ENCODE measurements around the gene ZNF521.
"Not testable (repeated sequence)": the region's sequence is repeated elsewhere in the genome, so short reads cannot be mapped to it uniquely, and the experiment has no call there.

Gene ZNF521

DNA sequence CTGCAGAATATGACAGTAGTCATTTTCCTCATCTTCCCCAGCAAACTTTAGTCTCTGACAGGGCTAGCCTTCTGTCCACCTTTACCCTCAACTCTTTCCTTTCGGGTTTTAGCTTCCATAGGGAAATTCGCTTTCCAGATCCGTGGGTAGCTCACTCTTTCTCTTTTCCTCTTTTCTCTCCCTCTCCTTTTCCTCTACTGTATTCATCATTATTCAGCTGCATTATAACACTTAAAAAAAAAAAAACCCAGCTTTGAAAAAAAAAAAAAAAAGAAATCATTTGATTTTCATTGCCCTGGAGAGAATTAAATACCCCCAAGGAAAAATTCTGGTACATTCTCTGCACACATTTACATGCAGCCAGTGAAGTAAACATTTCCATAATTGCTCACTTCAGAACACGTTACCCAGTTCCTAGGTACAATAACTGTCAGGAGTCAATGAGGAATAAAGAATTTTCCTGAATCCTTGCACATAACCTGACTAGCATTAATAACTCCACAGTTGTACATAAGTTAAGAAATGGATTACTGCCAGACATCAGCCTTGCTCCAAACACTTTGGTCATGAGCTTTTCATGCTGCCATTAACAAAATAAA, 63.5 kb downstream of the ZNF521 start:
- DNase-seq, result no peak

DNA sequence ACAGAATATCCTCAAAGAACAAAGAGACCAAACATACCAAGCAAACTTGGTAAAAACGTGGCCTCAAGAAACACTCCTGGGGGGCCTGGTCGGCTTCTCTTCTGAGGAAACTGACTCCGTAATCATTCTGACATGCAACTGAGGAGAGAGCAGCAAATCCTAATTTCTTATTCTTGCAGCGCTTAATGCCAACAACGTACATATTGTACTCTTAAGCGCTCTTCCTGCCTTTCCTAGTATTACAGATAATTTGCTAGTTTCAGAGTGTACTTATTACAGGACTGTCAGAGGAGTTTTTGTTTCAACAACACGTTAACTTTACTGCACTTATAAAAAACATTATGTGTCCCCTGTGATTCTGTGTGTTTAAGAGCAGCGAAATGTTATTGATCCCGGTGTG, 64.9 kb downstream of the ZNF521 start:
- DNase-seq, result no peak

DNA sequence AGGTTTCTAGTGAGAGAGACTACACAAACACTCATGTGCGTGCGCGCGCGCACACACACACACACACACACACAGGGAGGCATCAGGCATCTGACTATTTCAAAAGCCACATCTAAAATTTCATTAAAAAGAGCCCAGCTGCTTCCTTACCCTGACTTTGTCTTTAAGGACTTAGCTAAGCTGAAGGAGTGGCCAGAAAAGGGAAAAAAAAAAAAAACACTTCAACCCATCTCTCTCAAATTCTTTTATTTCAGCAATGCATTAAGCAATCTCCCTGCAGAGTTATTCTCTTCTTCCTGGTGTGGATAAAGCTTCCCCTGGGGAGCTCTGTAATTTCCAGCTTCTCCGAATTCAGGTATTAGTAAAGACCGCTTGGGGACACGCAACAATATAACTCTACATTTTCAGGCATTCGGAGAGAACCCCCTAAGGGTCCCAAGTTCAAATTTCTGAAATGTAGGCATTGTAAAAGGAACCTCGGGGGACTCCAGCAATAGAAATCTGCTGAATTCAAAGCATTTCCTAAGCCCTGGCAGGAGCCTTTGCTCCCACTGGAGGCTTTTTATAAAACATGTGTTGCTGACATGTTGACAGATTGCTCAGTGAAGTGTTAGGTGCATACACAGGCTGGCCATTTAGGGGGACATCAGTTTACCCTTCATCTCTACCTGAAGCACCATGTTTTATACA, 67.0 kb downstream of the ZNF521 start:
- DNase-seq, result no peak

DNA sequence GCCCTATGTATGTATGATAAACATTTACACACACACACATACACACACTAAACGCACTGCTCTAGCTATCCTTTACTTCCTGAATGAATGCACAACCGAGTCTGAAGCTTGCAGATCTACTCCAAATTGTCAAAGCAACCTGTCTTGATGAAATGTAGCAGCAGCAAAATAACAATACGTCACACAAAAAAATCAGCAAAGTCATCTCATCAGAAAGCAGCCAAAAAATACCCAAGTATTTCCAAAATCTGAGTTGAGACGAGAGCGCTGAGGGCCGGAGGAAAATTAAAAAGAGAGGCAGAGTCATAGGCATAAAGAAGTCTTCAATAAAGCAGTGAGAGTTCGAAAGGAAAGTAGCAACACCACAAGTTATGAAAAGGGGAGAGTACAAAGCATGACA, 67.7 kb downstream of the ZNF521 start:
- no peak for DNase-seq

DNA sequence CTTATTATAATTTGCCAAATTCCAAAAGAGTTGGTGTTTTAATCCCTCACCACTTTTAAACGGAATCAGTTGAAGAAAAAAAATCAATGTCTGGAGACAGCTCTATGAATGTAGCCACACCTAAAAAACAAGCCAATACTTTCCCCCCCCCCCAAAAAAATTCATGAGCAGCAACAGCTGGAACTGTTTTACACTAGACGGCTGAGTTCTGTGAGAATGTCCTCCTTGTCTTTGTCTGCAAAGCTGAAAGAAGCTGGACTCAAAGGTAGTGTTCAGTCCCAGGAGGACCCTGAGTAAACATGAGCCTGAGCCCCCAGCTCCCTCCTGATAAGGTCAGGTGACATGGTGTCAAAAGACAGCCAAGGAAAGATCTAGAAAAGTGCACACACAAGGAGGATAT, 68.2 kb downstream of the ZNF521 start:
- no peak for DNase-seq

DNA sequence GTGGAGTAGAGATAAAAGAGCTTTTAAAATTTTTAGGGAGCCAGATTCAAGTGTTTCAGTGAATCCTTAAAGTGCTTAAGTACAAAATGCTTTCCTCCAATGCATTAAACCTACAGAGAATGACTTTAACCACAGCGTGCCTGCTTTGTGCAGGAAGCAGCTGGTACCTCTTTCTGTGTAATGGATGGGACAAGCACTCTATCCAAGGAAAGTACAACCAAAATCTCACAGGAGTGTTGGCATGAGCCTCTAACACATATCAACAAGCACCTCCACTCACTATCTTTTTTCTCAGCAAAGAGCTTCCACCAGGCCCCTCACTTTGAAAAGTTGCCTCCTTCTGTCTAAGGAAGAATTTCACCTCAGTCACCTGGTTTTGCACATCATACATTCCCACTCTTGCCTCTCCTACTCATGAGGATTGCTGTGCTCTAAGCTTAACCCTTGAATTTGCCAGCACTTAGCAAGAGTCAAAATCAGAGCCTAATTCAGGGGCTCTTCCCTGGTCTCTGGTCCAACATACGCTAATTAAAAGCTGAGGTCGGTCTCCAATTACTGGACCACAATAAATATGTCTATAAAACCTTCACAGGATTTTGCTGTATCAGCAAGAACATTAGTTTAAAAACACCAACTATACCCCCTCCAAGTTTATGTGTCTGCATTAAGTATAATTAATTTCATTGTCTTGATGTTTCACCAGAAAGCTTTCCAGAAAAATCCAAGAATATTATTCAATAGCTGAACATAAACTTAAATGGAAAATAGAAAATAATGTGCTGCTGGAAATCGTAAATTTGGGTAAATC, 68.9 kb downstream of the ZNF521 start:
- DNase-seq, result no peak

DNA sequence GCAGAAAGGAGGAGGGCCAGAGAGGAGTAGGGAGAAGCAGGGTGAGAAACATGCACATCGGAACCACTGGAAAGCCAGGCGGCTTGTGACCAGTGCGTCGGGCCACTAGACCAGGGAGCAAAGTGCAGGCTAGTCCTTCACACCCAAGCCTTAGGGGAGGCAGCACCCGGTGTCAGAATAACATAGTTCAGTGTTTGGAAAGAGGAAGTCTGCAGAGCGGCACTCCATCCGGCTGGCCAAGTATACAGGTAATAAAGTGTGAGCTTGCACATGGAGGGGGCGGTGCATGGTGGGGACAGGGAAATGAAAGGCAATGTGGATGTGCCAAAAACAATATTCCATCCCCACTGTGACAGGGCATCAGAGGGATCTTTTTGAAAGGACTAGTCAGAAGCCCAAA, 69.7 kb downstream of the ZNF521 start:
- no peak for DNase-seq

DNA sequence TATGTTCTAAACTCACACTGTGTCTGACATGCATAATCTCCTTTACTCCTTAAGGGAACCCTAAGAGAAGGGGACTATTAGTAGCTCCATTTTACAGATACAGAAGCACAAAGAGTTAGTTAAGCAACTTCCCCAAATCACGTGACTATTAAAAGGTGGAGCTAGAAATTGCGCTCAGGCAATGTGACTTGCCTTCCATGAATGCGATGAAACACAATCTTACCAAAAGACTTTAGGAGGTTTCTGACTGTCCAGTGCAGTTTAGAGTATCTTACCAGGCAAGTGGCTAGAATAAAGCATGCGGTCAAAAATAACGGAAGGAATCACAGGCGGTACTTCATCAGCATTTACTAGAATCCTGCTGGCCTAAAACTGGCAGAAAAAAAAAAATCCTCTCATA, 70.4 kb downstream of the ZNF521 start:
- no peak for DNase-seq

DNA sequence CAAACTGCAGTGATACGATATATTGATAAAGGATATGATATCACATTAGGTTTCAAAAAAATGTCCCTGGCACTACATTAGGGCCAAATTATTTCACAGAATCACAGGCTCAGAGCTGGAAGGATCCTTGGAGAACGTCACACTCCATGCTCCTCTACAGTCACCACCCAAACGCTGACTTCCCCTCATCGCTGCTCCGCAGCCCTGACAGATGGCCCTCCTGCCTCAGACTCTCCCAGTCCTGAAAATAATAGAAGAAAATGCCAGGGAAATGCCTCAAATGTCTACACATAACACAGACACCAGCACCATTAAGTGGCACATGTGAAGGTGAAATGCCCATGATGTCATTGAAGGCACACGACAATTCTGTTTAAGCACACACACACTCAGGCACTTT, 72.0 kb downstream of the ZNF521 start:
- no peak for DNase-seq

DNA sequence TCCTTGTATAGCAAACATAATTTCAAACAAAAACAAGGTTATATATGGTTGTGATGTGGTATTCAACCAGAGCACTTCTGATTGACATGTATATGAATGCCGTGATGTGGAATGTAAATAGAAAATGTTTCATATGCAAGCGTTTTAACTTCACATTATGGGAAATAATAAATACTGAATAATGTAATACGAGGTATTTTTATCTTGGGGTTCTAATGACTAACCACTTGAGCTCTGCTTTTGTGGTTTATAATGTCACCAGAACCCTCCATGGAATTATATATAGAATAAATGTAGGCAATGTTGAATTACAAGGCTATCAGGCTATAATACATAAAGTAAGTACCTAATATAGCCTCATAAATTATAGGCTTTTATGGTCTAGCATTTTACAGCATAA, 72.4 kb downstream of the ZNF521 start:
- DNase-seq, result no peak

DNA sequence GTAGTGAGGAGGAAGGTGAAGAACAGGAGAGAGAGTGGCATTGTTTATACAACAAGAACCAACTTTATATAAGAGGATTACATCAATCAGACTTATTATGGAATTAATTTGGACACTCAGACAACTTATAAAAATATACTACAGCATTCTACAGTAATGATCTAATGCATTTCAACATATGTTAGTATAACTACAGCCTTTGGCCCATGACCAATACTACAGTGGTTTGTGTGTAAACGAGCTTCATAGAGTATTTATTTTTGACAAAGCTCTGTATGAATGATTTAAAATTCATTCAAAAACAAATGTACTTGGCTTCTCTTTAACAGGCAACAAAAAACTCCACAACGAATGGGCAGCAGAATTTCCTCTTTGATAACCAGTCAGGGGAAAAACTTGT, 72.8 kb downstream of the ZNF521 start:
- DNase-seq, result no peak

DNA sequence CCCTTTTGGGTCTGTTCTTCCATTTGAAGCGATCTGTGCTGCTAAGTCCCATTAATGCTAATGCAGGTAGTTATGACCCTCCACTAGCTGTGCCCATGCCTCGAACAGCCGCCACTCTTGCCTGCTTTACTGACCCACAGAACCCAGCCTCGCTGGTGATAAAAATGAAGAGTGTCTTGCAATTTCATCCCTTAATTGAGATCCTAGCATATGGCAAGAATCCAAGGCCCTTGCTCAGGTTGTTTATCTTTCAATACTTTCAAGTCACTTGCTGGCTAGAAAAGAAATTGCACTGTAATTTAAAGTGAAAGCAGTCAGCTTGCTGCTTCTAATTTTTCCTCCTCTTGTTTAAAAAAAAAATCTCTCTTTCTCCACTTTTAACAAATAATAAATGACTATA, 73.6 kb downstream of the ZNF521 start:
- DNase-seq, result no peak

DNA sequence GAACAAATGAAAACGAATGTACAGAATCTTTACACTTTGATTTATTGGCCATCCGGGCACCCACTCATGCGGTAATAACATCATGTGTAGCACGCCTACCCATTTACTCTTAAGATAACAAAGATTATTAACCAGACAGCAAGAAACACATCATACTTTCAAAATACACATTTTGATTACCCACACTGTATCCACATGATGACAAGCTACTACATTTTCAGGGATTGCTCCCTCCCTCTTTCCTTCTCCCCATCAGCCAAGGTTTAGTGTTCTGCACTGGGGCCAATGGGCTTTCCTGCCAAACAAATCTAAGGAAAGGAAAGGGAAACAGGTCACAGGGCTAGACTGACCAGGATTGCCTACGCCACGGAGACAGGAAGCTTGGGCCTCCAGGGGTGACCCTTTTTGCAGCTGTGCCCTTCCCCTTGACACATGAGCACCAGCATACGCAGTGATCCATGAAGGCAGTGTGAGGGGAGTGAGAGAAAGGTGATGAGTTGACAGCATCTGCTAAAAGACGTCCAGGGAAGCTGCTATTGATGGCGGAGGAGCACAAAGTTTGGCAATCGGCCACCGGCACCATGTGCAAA, 76.5 kb downstream of the ZNF521 start:
- no peak for DNase-seq

DNA sequence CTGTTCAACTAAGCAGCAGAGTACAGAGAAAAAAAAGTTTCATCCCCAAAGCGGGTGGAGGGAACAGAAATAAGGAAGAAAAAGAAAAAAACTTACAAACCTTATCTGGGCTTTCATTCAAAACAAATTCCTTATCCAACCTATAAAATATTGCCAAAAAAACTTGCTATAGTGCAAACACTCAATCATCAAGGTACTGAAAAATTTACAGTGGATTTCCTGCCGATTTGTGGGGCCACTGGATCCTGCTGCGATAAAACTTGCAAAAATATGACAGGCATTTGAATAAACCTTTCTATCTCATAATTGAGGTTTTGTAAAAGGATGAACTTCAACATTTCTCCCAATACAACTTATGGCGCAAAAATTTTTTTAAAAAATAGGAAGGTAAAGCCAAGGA, 77.0 kb downstream of the ZNF521 start:
- no peak for DNase-seq

DNA sequence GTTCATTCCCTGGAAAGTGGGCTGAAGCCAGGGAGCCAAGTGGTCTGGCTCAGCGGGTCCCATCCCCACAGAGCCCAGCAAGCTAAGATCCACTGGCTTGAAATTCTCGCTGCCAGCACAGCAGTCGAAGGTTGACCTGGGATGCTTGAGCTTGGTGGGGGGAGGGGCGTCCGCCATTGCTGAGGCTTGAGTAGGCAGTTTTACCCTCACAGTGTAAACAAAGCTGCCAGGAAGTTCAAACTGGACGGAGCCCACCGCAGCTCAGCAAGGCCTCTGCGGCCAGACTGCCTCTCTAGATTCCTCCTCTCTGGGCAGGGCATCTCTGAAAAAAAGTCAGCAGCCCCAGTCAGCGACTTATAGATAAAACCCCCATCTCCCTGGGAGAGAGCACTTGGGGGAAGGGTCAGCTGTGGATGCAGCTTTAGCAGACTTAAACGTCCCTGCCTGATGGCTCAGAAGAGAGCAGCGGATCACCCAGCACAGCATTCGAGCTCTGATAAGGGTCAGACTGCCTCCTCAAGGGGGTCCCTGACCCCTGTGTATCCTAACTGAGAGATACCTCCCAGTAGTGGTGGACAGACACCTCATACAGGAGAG, 84.9 kb downstream of the ZNF521 start:
- not testable (repeated sequence) for DNase-seq

DNA sequence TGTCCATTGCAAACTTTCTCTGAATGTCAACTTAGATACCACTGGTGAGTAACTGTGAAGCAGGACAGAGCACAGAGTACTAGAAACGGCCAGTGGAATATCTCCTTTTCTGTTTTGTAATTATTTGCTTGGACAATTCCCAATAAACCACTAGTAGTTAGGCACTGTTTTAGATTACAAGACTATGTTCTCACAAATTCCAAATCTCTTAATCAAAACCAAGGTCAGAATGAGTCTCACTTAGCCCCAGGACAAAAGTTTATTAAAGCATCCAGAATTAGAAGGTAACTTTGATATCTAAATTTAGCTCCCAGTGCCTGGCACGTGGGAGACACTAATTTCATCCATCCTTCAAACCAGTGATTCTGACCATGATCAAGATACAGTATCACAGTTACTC, 89.0 kb downstream of the ZNF521 start:
- DNase-seq, result no peak

DNA sequence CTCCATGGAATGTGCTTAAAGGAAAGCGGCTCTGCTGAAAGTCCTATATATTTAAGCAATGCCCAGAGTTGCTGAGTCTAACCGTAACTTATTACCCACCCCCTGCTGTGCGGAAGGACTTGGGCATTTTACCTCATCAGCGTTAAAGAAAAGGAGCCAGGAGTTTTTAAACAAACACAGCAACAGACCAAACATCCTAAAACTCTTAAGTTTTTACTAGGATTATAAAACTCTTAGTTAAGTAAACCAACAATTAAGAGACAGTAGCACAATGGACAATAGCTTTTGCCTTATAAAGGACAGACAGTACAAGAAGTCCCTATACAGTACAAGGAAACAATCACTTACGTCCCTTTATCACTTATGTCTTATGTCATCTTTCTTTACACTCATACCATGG, 90.2 kb downstream of the ZNF521 start:
- no peak for DNase-seq

DNA sequence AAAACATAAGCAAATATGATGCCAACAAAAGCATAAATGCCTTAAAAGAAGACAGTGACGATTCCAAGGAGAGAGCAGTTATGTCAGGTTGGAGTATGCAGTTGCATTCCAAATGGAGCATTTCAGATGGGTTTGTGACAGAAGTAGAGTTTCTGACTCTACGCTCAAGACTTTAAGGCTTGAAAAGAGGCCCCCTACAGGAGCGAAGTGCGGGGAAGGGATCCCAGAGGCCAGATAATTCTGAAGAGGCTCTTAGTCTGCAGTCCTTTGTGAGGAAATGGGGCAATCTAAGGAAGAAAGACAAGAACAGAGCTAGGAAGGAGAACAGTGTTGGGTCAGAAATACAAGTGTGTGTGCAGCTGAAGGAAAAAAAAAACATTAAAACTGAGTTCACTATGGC, 95.5 kb downstream of the ZNF521 start:
- DNase-seq, result no peak

DNA sequence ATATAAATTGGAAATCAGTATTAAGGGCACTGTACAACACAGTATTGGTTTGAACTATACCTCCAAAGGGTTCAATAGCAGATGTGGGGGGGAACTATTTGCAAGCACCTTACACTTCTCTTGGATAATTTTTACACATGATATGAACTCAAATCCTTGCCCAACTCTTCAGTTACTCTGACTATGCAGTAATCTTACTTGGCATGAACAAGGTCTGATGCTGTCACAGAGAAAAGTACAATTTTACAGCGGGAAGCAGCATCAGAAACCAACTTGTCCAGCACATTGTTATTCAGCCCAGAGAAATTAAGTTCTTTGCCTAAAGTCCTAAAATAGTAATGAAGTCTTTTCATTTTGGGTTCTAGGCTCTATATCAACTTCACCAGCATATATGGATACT, 98.2 kb downstream of the ZNF521 start:
- no peak for DNase-seq

DNA sequence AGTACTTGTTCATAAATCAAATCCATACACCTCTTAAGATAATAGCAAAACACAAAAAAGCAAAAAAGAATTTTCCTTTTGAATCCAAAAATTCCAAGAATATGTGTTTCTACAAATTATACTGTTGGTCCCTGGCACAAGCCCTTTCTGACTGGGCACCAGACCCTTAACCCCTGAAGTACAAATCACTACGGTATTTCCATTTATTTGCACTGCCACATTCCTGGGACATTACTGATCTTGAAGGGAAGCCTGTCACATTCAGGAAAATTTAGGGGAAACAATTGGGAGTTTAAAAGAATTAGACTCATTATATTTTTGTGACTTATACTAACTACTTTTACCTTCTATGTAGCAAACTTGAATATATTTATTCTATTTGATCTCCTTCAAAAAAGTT, 98.8 kb downstream of the ZNF521 start:
- DNase-seq, result no peak

DNA sequence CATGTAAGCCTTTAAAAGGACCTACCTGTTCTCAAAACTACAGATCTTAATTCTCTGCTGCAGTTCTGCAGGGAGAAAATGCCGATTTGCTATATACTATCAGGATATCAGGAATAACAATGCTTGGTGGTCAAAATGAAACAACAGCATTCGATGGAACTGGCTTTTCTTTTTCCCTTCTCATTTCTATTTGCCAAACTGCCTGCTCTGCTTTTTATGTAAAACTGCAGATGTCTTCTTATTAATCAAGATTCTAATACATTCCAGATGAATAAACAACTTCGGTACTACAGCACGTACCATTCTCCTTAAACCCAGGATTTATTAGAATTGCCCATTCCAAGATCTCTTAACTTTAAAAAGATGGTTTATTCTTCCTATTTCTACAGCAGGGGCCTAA, 100.9 kb downstream of the ZNF521 start:
- DNase-seq, result no peak

DNA sequence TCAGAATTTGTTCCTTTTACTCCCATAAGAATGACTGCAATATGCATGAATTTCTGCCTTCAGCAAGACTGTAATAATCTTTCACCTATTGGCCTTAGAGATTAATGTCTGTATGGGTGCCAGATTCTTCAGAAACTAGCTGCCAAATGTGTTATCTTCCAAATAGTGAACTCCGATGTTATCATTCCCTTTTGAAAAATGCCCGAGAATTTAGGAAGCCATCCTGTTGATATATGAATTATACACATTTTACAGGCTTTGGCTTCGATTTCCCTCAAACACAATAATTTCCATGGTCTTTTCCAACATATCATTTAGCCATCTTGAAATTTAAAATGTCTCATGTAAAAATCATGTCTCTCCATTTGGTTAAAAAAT, 101.5 kb downstream of the ZNF521 start:
- no peak for DNase-seq

DNA sequence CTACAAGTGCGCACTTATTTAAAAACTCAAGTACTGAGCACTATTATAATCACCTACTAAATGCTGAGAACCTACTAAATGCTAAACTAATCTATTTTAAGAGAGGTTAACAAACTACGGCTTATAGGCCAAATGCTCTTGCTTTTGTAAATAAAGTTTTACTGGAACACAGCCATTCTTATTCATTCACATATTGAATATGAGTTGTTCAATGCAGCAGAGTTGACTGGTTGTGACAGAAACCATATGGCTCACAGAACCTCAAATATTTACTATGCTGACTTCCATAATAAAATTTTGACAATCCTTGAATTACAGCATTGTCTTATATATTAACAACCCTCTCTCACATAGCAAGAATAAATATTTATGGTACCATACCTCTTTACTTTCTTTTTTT, 103.2 kb downstream of the ZNF521 start:
- DNase-seq, result no peak

DNA sequence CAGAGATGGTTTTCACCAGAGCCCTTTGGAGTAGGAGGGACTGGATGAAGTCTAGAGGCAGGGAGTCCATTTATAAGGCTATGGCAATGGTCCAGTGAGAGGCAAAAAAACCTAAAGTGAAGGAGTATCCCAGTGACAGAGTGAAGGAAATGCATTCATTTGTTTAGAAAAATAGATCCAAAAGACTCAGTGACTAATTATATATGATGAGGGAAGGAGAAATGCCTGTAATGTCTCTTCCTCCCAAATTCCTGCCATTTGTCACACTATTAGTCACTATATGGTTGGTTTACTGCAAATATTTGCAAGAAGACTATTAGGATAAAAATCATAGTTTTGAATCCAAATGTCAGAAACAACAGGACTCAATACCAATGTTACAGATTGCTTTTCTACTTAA, 104.2 kb downstream of the ZNF521 start:
- no peak for DNase-seq

All from stimulated activated CD4-positive, alpha-beta T cell treated with anti-CD3 and anti-CD28 coated beads, Interleukin-4, amount 100 ng/mL, for 24 hours (primary cell).